DMS 273 (cell line): ENCODE data around the gene SYNE2.

ENCODE experiments used
- DNase-seq: peaks from one replicate; lab custom pipeline; 2025; ENCODE audit not compliant: unreplicated experiment; lab: John Stamatoyannopoulos, UW

The SYNE2 gene

DNA sequence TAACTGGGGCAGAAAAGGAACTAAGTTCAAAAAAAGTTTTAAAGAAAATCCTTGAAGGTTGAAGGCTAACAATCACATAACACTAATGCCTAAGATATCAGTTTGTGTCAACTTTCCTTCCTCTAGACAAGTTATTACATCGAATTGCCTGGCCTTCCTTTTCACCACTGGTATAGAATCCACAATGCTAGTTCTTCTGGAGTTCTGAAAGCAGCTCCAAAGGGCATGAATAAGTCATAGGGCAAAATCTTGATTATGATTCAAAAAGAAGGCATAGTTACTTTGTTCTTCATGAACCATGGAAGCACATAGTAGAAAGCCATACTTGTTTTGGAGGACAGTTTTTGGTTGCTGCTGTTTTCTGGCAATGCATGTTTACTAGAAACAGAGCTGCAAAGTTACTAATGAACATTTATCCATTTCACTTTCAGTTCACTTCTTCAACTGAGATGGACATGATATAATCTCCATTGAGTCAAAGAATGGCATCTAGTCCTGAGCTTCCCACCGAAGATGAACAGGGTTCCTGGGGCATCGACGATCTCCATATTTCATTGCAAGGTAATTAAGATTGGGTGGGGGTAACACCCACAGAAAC, 56.0 kb downstream of the SYNE2 start:
- no peak for DNase-seq

DNA sequence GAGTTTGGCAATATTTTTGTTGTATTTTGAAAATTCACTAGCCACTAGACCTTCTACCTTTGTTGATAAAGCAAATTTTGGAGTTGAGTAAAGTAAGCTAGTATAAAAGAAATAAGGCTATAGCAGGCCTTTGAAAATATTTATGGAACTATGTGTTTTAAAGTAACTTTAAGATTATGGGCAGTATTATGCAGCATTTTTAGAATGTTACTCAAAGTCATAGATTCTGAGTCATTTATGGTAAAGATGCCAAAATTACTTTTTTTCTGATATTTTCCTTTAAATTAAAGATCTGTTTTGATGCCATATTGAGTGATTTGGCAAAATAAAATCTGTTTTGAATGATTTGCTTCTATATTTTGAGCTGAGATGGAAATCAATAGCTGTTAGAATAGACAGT, 57.2 kb downstream of the SYNE2 start:
- DNase-seq = no peak

DNA sequence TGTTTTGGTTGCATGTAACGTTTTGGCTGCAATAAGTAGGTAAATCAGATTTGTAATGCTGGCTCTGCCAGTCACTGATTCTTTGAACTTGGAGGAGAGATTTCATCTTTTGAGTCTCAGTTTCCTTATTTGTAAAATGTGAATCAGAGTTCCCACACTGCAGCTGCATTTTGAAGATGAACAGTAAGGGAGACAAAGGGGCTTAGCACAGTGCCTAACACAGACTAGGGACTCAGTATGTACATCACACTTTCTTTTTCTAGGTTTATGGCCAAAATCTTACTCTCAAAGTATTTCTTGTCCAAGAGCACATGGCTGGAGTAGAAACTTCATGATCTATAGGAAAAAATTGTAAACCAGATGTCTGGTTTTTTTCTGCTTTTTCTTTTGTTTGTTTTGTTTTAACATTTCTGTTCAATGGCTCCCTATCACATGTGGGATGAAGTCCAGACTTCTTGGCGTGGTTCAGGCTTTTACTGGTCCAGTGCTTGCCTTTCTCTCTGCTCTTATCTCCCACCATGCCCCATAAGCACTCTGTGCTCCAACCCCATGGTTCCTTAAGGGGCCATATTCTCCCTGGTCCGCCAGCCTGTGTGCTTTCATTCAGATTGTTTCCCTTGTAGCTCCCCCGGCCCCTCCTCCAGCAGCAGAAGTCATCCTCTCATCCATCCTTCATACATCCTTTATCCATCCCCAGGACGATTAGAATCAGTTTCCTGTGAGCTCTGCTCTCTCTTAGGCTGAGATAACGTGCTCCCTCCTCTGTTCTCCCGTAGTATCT, 58.0 kb downstream of the SYNE2 start:
- DNase-seq = no peak

DNA sequence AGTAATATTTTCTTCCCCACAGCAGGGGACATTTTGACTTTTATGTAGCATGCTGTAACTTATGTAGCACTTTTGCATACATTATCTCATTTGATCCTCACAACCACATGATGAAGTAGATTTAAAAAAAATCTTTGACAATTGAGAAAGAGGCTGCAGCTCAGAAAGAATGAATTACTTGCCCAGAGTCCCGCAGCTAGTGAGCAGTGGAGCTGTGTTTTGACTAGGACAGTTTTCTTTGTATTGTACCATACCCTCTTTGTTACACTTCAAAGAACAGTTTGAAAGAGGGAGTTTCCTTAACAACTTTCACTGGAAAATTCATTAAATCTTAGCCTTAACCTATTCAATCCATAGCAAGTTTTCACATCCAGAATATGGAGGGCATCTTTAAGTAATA, 58.6 kb downstream of the SYNE2 start:
- DNase-seq = no peak

DNA sequence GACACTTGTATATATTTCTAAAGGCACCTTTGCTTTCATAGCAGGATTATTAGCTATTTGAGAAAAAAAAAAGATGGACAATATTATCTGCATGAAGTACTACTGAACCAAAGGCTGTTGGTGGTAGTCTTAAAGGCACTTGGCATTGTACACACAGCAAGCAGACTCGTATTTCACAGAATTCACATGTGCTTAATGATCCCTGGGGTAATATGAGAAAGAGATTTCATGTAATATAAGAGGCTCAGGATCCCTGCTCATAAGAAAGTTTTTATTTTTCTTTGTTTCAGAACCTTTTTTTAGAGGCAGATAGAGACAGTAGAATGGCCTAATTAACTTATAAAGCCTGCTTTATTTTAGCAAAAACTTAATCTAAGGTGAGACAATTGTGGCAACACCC, 59.5 kb downstream of the SYNE2 start:
- DNase-seq = peak; percentile 12

DNA sequence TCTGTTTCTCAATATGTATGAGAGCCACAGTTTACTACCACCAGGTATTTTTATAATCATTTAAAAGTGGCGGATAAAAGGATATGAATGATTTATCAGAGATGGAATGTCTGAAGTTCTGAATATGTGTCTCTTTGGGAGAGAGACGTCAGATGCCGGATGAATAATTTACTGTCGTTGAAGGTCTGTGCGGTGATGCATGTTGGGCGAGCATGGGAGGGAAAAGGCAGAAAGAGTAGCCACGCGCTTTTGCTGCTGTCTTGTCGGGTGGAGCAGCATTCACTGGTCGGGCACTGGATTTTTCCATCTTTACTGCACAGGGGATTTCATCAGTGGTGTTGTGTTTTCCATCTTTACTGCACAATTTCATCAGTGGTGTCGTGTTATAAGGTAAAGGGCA, 65.6 kb downstream of the SYNE2 start:
- no peak for DNase-seq

DNA sequence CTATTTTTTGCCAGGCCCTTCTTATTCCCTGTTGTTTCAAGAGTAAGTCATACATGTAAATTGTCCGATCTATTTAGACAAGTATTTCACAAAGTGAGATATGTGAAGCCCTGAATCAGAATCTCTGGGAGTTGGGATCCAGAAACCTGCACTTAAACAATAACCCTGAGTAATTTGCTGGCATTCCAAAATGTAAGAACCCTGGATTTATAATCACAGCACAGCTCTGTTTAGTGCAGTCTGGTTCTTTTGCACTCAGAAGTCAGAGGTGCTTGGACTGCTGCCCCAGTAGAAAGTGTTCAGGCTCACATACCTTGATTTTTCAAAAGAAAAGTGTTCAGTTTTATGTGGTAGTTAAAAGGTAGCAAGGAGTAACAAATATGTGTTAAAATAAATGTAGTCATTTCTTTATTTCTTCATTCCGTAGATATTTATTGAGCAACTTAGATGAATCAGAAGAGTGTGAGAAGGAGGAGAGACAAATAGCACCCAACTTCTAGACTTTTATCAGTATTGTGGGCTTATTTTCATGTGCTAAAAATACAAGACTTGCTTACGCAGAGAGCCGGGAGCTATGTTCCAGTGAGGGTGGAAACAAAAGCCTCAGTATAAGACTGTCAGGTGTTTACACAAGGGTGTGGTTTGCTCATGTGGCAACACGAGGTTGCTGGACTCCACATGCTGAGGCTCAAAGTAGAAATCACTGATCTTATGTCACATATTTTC, 70.1 kb downstream of the SYNE2 start:
- DNase-seq = no peak

DNA sequence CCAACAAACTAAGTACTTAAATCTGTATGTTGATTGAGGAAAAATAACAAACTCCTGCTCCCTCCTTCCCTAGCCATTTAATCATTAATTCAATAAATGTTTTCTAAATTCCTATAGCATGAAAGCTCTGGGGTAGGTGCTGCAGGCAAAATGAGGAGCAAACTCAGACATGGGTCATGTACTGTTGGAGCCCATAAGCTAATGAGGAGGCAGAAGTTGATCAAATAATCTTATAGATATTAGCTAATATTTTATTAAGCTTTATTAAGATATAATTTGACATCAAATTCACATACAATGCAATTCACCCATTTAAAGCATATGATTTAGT, 70.6 kb downstream of the SYNE2 start:
- DNase-seq = no peak

DNA sequence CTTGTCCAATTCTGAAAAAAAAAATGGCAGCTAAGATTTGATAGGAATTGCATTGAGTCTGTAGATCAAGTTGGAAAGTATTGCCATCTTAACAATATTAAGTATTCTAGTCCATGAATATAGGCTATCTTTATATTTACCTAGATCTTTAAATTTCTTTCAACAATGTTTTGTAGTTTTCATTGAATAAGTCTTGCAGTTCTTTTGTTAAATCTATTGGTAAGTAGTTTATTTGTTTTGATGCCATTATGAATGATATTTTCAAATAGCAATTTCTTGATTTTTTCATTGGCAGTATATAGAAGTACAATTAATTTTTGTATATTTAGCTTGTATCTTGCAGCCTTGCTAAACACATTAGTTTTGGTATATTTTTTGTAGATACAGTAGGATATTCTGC, 71.6 kb downstream of the SYNE2 start:
- DNase-seq = no peak

DNA sequence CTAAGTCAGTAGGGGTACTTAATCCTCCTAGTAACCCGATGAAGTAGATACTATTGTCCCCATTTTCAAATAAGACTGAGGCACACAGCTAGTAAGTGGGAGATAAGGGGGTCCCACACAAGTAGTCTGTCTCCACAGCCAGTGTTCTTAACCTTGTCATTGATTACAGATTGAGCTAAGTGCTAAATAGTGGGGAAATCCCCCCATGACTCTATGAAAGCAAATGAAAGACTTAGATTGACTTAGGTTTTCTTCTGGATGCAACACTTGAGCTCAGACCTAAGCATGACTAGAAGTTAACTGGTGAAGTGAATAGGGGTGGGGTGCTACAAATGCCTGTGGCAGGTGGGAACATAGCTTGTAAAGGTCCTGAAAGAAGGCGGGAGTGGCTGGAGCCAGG, 73.8 kb downstream of the SYNE2 start:
- no peak for DNase-seq

DNA sequence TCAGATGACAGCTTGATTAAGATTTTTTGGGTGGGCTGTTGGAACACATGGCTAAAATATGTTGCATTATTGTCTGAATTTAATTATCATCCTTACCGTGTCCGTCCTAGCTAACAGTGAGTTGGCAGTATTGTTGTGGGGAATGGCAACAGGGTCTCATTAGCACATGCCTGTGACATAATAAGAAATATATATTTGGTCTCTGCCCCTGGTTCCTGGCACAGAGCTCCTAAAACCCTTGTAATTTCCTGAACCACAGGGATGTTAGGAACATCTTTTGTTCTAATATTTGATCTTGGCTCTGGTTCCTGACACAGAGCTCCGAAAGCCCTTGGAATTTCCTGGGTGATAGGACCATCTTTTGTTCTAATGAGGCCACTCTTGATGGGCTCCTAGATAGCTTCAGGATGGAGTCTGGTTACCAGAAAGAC, 76.0 kb downstream of the SYNE2 start:
- DNase-seq = no peak

DNA sequence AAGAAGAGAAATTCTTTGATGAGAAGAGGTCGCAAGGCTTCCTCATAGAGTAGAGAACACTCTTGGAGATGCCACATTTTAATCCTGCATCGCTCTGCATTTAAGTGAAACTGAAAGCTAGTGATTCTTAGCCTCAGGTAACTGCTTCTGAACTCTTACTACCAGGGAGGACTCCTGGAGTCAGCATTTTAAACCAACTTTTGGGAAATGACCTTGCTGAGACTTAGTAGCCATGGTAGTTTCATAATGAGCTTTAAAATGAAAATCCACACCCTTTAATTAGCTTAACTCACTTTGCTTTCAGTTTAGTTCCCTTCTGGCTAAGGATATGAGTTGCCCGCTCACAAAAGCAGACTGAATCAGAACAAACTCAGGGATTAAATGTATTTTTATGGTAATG, 80.3 kb downstream of the SYNE2 start:
- no peak for DNase-seq

DNA sequence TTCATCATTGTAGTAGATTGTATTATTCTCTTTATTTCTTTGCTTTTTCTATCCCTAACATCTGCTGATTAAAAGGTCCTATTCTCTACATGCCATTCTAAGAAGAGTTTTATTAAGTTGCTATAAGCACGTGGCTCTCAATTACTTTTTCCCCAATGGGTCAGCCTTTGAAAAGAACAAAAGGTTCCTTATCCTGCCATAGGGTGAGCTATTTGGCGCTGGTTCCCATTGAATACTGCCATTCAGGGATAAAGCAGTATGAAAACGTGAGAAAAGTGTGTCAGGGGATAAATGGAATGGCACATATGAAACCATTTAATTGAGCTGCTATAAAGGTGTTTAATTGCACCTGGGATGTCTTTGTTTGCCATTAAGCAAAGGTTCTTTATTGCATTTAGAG, 80.9 kb downstream of the SYNE2 start:
- DNase-seq = no peak

DNA sequence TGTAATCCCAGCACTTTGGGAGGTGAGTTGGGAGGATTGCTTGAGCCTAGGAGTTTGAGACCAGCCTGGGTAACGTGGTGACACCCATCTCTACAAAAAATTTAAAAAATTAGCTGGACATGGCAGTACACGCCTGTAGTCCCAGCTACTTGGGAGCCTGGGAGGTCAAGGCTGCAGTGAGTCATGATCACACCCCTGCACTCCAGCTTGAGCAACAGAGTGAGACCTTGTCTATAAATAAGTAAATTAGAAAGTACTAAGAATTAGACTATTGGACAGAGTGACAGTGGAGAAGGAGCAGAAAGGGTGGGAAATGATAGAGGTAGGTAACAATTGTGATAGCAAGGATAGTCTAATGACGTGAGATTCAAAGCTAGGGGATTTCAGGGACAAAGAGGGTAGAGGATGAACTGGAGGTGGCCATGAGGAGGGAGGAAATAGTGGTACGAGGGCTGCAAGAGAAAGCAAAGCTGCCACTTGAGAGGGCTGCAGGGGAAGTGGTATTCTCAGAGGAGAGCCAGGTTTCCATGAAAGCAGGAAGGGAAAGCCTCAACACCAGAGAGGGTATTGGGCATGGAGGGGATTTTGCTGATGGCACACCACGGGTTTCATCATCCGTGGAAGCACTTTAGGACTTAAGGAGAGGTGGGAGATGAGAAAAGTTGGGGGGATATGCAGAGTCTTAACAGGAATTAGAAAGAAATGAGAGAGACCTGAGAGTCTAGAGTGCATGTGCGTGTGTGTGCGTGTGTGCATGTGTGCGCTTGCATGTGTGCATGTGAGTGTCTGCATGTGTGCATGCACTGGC, 85.6 kb downstream of the SYNE2 start:
- DNase-seq = no peak

DNA sequence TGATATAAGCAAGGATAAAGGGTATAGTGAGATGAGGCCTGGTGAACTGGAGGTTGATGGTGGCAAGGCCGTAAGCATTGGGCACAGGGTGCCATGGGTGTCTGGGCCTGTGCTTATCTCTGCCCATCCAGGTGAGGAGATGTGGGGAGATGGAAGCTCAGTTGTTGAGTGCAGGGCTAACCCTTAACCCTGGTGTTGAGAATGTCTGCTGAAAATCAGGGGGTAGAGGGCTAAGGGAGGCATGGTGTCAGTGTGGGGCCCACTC, 86.1 kb downstream of the SYNE2 start:
- no peak for DNase-seq

DNA sequence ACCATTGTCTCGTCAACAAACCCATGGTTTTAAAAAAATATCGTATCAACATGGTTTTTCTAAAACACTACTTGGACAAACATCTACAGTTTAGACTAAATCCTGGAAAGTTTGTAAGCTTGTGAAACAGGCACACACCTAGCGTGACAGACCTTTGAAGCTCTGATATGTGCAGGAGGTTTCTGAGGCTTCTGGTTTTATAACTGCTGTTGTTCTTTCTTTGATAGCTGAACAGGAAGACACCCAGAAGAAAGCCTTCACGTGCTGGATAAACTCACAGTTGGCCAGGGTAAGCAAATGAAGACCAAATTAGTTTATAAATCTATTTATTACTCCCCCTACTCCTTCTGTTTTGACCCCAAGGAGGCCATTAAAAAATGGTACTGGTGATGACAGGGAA, 87.6 kb downstream of the SYNE2 start:
- no peak for DNase-seq

DNA sequence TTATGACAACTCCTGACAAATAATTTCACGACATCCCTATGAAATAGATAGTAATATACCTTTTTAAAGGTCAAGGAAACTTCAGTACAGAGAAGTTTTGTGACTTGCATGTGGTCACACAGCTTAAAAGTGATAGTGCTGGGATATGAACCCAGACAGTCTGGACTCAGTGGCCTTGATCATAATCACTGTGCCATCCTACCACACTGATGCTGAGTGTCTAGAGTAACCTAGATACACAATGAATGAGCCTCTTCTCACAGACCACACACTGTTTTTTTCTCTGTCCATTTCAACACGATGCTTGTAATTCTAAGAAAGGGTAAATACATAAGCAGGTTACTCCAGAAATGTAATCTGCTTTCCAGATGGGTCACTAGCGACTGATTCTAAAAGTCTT, 88.2 kb downstream of the SYNE2 start:
- DNase-seq = no peak

DNA sequence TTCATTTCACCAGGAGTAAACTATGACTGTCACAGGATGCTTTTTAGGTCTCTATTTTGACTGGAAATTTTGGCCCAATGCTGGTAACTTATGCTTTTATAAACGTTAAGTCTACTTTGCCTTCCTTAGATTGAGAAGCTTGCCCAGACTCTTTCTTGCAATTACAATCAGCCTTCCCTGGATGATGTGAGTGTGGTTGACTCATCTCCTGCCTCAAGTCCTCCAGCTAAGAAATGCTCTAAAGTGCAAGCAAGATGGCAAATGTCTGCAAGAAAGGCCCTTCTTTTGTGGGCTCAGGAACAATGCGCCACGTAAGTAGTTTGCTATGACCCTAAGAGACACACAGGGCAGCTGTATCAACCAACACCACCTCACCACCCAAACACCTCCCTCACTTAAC, 96.9 kb downstream of the SYNE2 start:
- no peak for DNase-seq

DNA sequence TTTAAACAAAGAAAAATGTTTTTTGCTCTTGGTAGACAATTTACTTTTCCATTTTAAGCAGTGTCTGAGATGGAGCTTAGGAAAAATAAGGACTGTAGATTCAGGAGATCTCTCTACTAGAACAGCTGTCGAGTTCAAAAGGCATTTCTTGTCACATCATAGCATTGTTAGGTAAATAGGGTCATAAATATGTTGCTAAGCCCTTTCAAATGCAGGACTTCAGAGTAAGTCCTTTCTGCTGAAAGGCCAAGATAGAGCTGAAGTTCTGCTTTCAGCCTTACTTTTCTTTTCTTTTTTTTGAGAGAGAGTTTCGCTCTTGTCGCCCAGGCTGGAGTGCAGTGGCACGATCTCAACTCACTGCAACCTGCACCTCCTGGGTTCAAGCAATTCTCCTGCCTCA, 98.2 kb downstream of the SYNE2 start:
- no peak for DNase-seq

DNA sequence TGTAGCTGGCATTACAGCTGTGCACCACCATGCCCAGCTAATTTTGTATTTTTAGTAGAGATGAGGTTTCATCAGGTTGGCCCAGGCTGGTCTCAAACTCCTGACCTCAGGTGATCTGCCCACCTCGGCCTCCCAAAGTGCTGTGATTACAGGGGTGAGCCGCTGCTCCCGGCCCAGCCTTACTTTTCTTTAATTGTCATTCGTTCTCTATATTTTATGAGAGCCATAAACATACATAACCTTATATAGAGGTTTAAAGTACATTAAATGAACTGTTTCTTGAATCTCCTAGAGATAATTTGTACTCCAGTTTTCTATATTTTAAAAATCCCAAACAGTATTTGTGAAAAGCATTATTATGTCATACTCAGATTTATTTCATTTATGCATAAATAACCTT, 98.6 kb downstream of the SYNE2 start:
- no peak for DNase-seq

DNA sequence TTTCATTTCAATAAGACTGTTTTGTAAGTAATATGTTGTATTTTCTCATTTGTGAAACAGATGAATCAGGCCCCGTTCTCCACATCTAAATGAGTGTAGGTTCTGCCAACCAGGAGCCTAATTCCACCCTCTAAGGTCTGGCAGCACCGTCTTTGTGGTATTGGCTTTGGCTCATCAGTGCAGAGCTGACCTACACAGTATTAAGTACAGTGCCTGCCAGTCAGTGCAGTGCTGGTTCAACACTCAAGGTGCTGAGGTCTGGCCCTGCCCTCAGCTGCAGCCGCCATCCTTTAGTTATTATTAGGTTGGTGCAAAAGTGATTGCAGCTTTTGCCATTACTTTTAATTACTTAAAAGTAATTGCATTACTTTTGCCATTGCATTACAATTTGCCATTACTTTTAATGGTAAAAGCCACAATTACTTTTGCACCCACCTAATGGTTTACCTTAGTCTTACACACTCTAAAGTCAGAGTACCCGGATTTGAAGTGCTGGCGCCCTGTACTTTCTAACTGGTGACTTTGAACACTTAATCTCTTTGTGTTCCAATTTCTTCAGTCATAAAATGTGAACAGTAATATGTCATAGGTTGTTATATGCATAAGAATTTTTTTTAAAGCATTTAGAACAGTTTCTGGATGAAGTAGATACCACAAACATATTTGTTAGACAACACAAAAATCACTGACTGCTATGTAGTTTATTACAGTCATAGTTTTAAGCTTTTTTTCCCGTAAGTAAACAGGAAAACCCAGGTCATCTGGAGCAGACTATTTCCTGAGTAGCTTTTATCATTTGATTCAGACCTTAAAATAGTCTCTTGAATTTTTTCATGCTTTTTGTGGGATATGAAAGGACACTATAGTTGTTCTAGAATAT, 99.5 kb downstream of the SYNE2 start:
- DNase-seq = no peak
